Measurements from ENCODE around the gene HLA-DQB1.
"Not testable (repeated sequence)": the region's sequence is repeated elsewhere in the genome, so short reads cannot be mapped to it uniquely, and the experiment has no call there.

- not testable (repeated sequence) for TF ChIP-seq CTCF, POLR2A, EP300 (IDR thresholded peaks at IDR 0.05)
Measured at GRCh38 chr6:32641785-32642719, 24.4 kb downstream of the HLA-DQB1 start.
